HG02938 (cell line): ENCODE measurements around the gene LRRC26.

ENCODE experiments used
- ATAC-seq: cut with Tn5 transposase; IDR thresholded peaks from one replicate; pipeline ENCODE4 v1.9.1; 2021; ENCODE audit warnings: mild to moderate bottlenecking, moderate library complexity; ENCODE audit not compliant: unreplicated experiment

Gene LRRC26, protein sequence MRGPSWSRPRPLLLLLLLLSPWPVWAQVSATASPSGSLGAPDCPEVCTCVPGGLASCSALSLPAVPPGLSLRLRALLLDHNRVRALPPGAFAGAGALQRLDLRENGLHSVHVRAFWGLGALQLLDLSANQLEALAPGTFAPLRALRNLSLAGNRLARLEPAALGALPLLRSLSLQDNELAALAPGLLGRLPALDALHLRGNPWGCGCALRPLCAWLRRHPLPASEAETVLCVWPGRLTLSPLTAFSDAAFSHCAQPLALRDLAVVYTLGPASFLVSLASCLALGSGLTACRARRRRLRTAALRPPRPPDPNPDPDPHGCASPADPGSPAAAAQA

GRCh38 chr9:137169896-137170358, at the start of gene LRRC26:
Gene LRRC26, minus strand, starts transcription at chr9:137170051. Its CDS starts 108 bp downstream, at chr9:137169943.
- no peak for ATAC-seq

DNA sequence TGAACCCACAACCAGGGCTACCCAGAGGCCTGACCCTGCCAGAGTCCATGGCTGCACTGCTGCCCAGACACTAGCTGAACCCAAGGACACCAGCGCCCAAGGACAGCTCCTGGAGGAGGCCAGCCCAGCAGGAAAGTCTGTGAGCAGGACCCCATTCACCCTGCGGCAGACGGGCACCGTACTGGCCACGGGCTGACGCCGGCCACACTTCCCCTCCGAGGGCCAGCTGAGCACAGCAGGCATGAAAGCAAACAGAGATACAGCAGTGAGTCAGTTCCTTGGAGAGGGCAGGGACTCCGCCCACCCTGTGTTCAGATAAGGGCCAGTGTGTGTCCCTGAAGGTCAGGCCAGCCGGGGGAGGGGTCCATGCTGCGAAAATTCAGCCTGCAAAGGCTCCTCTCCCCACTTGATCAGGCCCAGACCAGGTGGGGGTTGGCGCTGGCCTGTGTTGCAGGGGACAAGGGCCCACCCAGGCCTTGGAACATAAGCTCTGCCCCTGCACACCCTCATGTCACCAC, 49.0 kb upstream of the LRRC26 start:
- ATAC-seq = no peak

DNA sequence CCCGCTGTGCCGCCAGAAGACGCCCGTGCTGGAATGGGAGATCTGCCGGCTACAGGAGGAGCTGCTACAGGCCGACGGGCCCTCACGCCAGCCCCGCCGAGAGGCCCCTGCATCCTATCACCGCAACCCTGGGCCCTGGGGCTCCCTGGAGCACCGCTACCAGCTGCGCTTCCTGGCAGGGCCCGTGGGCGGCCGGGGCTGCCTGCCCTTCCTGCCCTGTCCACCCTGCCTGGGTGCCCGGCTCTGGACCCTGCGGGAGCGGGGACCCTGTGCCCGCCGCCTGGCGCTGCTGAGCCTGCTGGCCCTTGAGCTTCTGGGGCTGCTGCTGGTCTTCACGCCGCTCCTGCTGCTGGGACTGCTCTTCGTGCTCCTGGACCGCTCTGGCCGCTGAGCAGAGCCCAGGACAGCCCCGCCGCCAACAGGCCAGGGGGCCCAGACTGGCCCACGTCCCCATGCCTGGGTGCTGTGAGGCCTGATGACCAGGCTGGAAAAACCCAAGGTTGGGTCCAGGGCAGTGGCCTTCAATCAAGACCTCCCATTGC, 48.4 kb upstream of the LRRC26 start:
- no peak for ATAC-seq

DNA sequence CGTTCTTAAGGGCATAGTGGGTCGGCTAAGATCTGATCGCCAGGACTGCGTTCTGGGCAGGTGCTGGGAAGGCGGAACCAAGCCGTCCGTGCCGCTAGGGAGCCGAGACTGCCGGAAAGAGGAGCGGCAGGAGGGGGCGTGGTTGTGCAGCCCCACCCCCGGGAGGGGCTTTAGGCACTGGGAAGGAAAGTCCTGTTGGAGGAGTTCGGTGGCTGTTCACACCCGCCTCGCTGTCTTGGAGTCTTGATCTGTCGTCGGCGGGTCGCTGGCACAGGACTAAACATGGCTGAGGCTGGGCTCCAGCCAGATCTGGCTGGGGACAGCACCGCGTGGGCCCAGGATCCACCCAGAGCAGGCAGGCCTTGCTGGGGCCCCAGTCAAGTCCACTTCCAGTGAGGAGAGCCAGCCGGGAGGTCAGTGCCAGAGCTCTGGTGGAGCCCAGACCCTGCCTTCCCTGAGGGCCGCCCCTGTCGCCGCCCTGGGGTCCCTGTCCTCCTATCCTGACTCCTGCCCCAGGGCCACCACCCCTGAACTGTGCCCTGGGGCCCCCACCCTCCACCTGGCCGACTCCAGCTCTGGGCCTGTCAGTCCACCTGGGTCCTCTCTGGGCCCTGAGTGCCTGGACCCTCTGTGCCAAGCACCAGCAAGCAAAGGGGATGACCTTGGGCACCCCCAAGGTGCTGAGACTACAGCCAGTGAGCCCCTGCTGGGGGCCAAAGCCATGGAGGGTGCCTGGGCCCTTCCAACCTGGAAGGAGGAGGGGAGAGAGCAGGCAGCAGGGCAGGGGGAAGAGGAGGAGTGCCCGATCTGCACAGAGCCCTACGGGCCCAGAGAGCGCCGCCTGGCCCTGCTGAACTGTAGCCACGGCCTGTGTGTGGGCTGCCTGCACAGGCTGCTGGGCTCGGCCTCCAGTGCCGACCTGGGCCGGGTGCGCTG, 47.7 kb upstream of the LRRC26 start:
- ATAC-seq = no peak

DNA sequence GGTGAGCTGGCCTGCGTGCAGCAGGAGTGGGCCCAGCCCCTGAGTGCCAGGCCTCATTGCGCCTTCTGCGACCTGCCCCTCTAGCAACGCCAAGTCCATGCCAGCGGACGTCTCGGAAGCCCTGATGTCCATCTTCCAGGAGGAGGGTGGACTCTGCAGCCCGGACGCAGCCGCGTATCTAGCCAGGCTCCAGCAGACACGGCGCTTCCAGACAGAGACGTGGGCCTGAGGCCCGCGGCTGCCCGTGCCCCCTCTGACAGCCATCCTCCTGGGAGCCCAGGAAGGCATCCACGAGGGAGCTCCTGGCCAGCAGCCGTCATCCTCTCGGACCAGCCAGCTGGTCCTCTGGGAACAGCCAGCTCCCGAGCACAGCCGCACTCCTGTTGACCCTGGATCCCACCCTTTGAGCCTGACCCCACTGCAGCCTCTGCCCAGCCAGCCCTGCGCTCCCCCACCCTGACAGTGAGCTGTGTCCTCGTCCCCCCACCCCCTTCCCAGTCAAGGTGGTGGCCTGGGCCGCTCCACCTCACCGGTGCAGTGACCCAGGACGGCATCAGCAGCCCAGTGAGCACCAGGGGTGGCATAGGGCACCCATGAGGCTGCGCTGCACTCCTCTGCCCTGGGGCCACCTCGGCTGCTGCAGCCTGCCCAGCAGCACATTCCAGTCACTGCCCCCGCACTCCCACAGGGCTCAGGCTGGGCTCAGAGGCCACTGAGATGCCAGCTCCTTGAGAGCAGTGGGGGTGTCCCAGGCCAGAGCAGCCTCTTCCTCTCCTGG, 46.5 kb upstream of the LRRC26 start:
- no peak for ATAC-seq

GRCh38 chr9:137215196-137215986, 45.5 kb upstream of the LRRC26 start:
- ATAC-seq = no peak

DNA sequence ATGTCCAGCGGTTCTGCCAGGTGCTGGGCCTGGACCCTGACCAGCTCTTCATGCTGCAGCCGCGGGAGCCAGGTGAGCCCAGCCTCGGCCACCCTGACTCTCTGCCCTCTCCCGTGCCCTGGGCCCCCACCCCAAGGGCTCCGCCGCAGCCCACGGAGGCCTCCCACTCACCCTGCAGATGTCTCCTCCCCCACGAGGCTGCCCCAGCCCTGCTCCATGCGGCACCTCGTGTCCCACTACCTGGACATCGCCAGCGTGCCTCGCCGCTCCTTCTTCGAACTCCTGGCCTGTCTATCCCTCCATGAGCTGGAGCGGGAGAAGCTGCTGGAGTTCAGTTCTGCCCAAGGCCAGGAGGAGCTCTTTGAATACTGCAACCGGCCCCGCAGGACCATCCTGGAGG, 44.8 kb upstream of the LRRC26 start:
- ATAC-seq = no peak

- no peak for ATAC-seq
These were observed 43.6 kb upstream of the LRRC26 start for GRCh38 chr9:137213160-137214060.

- ATAC-seq = no peak
These were observed 42.7 kb upstream of the LRRC26 start for GRCh38 chr9:137212520-137212919.

DNA sequence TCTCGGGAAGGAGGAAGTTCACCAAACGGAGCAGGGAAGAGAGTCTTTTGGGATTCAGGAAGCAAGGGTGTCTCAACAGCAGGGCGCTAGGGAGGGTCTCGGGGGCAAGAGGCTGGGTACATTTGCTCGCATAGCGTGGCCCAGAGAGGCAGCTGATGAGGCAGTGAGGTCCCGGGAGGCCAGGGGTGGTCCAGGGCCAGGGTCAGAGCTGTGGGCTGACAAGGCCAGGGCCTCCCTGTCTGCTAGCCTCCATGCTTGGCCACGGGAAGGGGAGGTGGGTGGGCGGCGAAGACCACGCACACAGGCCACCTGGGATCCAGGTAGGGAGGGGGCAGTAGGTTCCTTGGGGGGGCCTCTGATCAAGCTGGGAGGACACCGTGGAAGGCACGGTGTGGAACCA, 41.7 kb upstream of the LRRC26 start:
- ATAC-seq = no peak

- ATAC-seq = no peak
These were observed 36.8 kb upstream of the LRRC26 start for GRCh38 chr9:137206602-137207001.

- peak; percentile 38 for ATAC-seq
These were observed 35.5 kb upstream of the LRRC26 start, which contains the start of the genes NDOR1 and TMEM203 for GRCh38 chr9:137205126-137206069. Gene NDOR1, plus strand, starts transcription at chr9:137205700. Its CDS starts 78 bp downstream, at chr9:137205778. Gene TMEM203, minus strand, starts transcription at chr9:137205648. Its CDS starts 234 bp downstream, at chr9:137205414.

DNA sequence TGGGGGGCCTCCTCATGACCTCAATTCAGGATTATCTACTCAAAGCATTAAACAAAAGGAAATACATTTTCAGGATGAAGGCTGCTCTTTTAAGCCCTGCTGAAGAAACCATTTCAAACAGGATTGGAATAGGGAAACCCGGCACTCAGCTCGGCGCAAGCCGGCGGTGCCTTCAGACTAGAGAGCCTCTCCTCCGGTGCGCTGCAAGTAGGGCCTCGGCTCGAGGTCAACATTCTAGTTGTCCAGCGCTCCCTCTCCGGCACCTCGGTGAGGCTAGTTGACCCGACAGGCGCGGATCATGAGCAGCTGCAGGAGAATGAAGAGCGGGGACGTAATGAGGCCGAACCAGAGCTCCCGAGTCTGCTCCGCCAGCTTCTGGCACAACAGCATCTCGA, 34.9 kb upstream of the LRRC26 start:
- ATAC-seq = no peak

- no peak for ATAC-seq
These were observed 33.1 kb upstream of the LRRC26 start for GRCh38 chr9:137202966-137203365.

DNA sequence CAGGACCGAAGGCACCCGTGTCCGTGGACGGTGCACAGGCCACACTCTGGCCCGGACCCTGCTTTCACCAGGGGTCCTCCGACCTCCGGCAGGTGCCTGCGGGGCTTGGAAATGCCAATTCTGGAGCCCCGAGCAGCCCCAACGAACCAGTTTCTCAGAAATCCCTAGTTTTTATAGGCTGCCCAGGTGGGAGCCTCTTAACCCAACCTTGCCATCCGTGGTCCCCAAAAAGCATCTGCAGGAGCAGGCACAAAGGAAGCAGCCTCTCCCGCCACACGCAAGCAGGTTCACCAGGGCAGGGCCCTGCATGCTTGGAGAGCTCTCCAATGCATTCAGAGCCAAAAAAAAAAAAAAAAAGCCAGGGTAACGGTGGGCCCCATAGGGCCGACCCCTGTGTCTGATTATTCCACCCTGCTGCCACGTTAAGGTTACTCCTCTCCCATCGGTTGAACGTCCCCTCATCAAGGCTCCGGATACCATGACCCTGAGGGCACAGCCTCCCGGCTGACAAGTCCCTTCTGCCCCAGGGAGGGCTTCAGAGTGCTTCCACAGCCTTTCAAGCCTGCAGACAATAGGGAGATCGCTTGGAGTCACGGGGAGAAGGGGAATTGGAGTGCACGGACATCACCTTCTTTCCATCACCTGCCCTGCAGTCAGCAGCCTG, 31.5 kb upstream of the LRRC26 start:
- ATAC-seq = no peak

DNA sequence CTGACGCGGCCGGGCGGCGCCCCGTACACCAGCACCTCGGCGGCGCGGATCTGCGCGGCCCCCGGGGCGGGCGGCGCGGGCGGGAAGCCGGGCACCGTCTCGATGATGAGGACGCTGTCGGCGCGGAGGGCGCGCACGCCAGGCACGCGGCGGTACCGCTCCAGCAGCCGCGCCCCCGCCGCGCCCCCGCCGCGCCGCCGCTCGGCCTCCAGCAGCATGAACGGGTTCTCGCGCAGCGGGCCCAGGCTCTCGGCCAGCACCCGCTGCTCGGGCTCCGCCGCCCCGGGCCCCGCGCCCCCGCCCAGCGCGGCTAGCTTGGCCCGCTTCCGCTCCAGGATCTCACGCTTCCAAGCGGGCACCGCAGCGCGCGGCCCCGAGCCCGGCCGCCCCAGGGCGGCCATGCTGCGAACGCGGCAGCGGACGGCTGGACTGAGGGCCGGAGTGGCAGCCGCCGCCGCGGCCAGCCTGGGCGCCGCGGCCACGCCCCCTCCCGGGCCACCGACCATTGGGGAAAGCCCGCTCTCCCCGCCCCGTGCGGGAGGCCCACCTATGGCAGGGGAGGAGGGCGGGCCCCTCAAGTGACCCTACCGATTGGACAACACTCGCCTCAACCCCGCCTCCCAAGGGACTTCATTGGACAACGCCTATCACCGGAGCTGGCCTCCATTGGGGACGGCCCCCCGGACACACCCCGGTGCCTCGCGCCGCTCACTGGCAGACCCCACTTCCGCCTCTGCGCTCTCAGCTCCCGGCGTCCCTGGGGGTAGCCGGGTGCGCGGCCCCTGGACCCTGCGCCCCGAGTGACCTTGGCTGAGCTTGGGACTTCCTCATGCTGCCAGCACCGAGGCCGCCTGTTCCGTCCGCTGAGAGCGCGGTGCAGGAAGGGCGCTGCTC, 30.7 kb upstream of the LRRC26 start, which contains the start of gene TPRN:
TSS of gene TPRN (minus strand) at position 431 of the 894 bp plus-strand sequence. CDS start at position 401, 30 bp downstream.
- peak; percentile 90 for ATAC-seq
